Fibroblast of villous mesenchyme (primary cell): ENCODE results near the gene RPTOR. TPM values are rescaled to one million over a fixed set of nuclear protein-coding genes. Genes with fewer than 3 reads are reported as not detected.

Source experiments
- DNase-seq: peaks from one replicate; pipeline ENCODE4 v3.0.0-alpha.2; 2010; ENCODE audit warnings: low read depth
- H3K4me3 ChIP-seq: 2 replicates; pipeline ENCODE4 v1.5.1; 2011; ENCODE audit warnings: low read depth, mild to moderate bottlenecking, low read length
- CTCF ChIP-seq: IDR thresholded peaks from 2 replicates; pipeline ENCODE4 v1.5.1; 2012; ENCODE audit warnings: low read depth, mild to moderate bottlenecking, low read length; ENCODE audit not compliant: insufficient read depth
- total RNA-seq: library from RNA; depleted of rRNA; stranded (reverse); fragments of >200 nt; gene quantifications from 2 replicates; pipeline ENCODE4 v1.2.3, GENCODE V29; 2012

The RPTOR gene
- total RNA-seq, 1 donor = 35.8 TPM

- TF ChIP-seq CTCF = no peak
- H3K4me3 ChIP-seq = no peak overlapping the region
- DNase-seq = no peak
Observed at GRCh38 chr17:80995131-80995530, 450.5 kb downstream of the RPTOR start.

- no peak for TF ChIP-seq CTCF
- no peak for DNase-seq
- no peak overlapping the region for H3K4me3 ChIP-seq
Observed at GRCh38 chr17:80996422-80997305, 452.0 kb downstream of the RPTOR start.

GRCh38 chr17:80997424-80998117, 452.9 kb downstream of the RPTOR start:
- DNase-seq = no peak
- no peak overlapping the region for H3K4me3 ChIP-seq
- no peak for TF ChIP-seq CTCF

- TF ChIP-seq CTCF = no peak
- no peak overlapping the region for H3K4me3 ChIP-seq
- no peak for DNase-seq
Observed at GRCh38 chr17:80998118-80998747, 453.6 kb downstream of the RPTOR start.

DNA sequence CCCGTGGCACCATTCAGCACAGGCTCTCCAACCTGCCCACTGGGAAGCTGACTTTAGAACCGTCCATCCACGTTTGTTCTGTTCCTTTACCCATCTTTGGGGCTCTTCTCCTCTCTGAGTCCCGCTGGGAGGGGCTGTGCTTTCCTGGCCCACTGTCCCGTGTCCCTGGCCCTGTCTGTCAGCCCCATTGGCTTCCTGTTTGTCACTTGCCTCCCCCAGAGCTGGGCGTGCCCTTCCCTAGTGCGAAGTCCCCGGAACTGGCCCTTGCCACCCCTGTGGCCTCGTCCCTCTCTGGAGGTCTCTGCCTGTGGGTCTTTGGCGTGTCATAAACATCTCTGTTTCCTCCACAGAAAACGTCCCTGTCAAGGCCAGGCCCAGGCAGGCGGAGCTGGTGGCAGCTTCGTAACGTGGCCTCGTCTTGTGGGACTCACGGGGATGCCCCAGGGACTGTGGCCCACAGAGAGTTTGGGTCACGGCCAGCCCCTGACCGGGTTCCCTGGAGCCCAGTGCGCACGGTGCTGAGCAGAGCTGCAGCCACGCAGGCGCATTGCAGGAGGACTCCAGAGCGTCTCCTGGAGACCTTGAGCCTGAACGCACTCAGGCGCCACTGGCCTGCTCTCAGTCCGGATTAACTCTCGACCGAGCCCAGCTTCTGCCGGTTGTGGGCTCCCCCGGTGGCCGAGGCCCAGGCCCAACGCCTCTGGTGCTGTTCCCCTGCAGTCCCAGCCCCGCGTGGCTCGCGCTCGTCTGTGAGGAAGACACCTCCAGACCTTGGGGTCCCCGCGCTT, 454.3 kb downstream of the RPTOR start:
- no peak for TF ChIP-seq CTCF
- DNase-seq = no peak
- H3K4me3 ChIP-seq = no peak overlapping the region
